GM11168 (cell line): ENCODE results near the gene UACA.

Experiments
- in situ Hi-C: fragments of 300-500 bp; cut with MboI; formaldehyde crosslinking; loops from one replicate; pipeline ENCODE4 v1.12.0; 2022; ENCODE audit warnings: low sequenced_read_pairs; ENCODE audit not compliant: unreplicated experiment

Gene UACA

DNA sequence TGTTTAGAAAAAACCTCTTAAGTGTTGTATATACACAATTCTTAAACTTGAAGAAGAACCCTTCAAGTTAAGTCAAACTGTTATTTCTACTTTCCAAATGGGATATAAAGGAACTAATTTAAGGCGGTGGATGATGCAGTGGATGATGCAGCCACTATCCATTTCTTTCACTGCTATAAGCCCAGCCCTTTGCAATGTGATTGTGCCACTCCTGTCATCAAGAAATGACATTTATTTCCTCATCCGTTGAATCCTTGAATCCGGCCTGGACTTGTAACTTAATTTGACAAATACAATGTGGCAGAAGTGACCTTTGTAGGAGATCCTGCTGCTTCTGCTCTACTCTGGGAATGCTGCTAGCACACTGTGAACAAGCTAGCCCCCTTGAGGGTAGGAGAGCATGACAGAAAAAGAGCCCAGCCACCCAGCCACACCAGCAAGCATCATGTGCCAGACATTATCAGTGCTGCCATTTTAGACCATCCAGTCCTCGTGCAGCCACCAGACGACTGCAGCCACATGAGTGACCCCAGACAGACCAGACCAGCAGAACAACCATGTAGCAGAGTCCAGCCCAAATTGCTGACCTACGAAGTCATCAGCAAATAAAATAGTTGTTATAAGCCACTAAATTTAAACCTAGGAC, 47.4 kb downstream of the UACA start:
- in situ Hi-C loops, result no loop called here

DNA sequence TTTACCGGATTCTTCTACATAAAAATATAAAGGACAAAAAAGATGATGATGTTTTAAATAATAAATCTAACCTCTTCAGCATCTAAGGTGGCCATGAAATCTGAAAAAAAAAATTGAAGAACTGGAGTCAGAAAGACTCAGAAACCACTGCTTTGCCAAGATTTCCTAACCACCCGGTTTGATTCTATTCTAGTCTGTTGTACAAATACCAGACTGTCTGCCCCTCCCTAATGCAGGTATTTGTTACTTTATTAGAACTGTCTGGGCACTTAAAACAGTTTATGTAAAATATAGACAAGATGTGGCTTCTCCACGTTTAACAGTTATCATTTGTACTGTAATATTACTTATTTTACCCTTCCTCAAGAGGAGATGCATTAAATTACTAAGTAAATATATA, 48.8 kb downstream of the UACA start:
- in situ Hi-C loops, result no loop called here

DNA sequence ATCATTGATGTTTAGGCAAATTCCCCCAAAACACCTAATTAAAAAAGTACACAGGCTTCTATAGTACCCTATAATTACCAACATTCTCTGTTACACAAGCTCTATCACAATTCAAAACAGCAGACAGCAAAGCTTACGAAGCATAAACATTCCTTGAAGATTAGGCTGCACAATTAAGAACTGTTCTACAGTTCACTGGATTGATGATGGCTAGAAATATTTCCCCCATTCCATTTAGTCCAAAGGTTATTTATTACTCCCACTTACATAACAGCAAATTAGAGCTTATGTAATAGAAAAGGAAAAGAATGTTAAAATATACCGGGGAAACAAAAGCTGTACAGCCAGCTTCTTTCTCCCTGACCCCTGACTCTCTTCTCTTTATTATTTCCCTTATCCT, 49.3 kb downstream of the UACA start:
- in situ Hi-C loops, result no loop called here

DNA sequence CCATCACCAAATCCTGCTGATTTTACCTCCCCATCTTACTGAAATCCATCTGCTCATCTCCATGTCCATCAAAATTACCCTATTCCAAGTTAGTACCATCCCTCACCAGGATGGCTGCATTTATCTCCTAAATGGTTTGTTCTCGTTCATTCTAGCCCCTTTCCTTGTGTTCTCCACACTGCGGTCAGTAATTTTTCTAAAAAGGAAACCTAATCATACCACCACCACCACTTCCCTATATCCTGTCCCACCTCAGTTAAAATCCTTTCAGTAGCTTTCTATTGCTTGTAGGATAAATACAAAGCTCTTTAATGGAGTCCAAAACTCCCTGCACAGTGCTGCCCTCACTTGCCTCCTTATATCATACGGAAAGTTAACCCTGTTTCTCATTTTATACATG, 51.1 kb downstream of the UACA start:
- in situ Hi-C loops, result no loop called here

DNA sequence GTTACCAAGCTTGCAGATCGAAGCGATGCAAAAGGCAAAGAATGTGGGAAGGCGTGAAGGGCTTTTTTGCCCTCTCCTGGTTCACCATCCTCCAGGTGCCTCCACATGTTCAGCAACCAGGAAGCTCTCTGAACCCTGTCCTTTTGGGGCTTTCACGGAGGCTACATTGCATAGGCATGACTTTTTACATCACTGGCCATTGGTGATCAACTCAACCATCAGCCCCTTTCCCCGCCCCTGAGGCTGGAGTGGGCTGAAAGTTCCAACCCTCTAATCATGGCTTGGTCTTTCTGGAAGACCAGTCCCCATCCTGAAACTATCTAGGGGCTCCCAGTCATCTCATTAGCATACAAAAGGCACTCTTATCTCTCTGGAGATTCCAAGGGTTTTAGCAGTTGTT, 52.6 kb downstream of the UACA start:
- in situ Hi-C loops, result no loop called here

DNA sequence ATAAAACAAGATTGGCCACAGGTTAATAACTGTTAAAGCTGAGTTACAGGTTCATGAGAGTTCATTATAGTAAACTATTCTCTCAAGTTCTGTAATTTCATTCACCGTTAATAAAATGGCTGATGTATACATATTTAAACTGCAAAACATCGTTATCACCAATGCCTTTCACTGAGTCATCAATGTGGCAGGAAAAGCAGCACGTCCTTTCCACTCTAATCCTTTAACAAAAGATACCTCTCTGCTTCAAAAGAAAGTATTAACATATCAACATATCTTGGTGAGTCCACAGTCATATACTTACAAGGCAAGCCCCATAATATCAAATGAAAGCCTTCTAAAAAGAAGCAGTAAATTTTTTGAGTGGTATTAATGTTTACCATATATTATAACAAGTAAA, 54.5 kb downstream of the UACA start:
- in situ Hi-C loops, result no loop called here

DNA sequence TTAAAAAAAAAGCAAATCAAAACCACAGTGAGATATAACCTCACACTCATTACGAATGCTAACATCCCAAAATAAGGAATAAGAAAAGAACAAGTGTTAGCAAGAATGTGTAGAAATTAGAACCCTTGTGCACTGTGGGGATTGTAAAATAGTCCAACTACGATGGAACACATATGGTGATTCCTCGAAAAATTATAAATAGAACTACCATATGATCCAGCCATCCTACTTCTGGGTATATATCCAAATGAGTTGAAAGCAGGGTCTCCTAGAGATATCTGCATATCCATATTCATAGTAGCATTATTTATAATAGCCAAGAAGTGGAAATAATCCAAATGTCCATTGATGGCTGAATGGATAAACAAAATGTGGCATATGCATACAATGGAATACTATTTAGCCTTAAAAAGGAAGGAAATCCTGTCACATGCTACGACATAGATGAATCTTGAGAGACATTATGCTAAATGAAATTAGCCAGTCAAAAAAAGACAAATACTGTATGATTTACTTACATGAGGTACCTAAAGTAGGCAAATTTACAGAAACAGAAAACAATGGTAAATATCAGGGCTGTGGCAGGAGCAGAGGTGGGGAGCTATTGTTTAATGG, 55.6 kb downstream of the UACA start:
- in situ Hi-C loops, result no loop called here

DNA sequence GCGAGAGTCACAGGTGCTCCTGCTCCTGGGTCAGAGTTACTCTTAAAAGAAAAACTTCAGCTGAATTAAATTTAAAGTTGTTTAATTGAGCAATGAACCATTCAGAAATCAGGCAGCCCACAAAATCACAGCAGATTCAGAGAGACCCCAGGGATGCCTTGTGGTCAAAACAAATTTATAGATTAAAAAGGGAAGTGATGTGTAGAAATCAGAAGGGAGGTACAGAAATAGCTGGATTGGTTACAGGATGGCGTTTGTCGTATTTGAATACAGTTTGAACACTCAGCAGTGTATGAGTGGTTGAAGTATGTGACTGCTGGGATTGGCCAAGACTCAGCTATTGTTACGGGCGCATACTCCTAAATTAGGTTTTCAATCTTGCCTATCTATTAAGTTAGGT, 58.6 kb downstream of the UACA start:
- in situ Hi-C loops, result no loop called here

DNA sequence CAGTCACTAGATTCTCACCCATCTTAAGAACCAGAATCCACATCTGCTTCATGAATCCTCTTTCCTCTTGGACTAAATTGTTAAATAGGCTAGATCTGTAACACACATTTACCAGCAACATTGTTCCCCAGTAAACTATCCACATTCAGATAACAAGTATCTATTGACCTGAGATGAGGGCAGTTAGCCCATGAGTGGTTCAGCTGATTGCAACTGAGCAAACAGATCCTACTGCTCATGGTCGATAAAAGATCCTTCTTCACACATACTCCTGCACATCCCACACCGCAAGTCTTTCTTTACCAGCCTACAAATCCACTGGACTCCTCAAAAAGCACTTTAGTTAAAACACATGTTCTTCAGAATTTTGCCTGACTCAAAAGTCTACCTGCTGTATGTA, 59.2 kb downstream of the UACA start:
- in situ Hi-C loops, result no loop called here

DNA sequence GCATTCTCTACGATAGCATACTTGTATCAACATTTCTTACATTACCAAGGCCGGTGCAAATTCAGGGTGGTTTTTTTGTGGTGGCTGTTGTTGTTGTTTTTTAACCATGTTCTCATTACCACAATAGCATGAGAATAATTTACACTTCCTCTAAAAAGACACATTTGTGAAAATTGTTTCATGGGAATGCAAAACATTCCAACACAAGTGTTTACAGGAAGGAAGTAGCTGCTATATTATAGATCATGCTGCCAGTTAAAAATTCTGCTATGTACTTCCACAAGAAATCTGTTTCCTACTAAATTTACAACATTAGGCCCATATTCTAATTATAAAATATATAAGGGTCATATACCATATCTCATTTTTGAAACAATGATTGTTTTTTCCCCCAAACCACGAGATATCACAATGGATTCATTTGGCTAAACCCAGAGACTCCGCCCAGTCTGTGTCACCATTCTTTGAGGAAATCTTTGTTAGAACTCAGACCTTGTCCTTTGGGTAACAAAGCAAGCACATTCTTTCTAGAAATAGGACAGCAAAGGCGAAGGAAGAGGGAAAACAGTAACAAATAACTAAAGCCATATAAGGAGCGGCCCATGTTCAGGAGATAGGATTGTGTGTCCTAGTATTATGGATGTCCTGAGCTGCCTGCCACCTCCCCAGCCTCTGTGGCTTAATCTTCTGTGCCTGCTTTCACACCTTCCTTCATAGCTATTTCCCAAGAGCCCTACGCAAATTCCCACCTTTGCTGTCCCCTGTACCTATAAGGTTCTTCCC, 60.1 kb downstream of the UACA start:
- in situ Hi-C loops, result no loop called here

DNA sequence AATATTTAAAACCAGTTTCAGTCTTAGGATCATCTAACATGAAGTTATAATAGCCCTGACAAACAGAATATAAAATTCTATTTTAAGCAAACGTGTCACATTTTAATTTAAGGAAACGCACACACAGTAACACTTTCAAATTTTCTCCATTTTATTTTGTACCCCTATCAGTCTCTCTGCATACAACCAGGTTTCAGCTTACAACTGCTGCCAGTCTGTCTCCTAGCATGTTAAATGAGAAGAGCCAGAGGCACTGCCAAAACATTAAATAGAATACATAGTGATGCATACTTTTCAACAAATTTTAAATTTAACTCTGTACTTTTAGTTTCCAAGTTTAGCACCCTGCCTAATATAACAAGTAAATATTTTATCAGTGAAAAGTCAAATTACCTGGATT, 60.8 kb downstream of the UACA start:
- in situ Hi-C loops, result no loop called here

DNA sequence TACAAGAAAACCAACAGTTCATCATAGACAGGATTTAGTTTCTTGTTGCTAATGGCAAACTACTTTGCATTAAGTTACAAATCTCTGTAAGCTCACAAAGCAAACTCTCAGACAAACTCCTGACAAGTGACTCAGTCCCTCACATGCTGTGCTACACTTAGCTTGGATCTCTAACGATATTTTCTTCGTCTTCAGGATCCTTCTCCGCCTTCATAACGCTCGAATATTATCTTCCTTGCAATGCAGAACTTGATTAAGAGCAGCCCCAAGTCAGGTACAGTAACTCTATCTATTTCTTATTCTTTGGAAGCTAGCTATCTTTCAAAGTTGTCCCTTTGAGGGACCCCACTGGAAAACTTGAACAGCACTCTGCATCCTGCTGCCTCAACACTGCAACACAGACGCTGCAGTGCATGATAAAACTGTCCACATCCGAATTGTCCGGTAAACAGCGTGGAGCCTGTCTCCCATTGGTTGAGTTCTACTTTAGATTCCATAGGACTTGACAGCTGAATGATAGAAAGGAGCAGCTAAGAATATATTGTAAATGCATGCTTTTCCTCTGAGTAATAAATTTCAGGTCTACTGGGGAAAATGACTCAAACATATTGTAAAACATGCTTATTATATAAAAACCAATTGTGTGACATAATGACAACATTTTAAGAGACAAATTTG, 61.3 kb downstream of the UACA start:
- in situ Hi-C loops, result no loop called here

DNA sequence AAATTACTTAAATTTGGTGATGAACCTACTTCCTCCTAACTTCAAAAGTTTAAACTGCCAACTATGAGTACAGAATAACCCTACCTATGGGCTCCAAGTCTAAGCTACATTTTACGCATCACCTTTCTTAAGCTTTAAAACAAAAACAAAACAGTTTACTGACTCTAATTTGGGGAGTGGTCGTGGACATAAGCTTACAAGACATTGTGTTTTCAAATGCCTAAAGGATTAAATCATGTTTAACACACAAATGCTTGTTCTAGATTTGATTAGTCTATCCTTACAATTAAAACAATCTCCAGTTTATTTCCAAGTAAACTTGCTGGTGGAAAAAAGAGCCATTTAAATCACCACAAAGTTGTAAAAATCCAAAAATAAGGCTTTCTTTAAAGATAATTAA, 62.2 kb downstream of the UACA start:
- in situ Hi-C loops, result no loop called here

DNA sequence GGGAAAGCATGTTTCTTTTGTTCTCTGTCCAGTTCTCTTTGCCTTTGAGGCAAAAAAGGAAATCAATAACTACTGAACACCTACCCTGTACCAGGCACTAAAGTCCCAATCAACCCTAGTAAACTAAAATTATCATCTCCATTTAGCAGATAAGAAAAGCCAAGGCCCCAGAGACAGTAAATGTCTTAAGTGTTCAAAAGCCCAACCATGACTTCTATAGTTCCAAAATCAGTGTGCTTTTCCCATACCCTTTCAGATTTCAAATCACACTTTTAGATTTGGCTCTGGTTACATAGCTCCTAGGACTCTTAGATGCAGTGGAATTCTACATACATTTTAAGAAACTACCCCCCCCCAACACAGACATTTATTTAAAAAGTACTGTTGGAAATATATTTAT, 63.5 kb downstream of the UACA start:
- in situ Hi-C loops, result no loop called here

DNA sequence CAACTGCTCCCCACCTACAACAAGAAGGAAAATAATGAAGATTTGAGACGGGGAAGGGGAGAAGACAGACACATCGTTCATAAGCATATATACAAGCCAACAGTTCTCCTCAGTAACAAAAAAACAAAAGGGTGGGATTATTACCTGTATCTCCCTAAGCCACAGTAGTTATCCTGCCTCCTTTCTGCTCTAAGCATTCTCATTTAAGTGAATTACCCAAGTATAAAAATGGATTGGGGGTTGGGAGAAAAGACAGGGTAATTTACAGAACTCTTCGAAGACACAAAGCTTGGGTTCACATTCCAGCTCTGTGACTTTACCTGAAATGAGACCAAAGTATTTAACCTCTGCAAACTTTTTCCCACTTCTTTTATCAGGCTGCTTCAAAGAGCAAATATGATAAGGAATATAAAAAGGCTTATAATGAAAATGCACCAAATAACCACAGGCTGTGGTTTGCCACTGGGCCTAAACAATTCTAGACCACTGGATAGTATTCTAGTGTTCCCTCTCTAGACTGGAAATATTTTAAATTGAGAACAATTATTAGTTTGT, 64.4 kb downstream of the UACA start:
- in situ Hi-C loops, result no loop called here

DNA sequence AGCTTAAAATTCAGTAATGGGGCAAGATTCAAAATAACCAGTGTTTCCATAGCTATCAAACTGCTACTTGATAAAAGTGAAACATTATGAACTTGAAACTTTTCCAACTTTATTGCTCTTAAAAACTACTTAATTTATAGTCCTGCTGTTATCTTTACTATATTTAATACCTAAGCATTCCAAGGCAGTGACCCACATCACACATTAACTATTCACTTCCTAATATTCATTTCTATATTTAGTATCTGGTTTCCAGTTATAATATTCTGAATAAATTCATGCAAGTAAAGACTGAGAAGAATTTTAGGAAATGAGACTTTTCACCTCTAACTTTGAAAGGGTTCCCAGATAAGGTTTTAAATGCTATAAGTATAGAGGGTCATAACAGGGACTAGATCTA, 64.9 kb downstream of the UACA start:
- in situ Hi-C loops, result no loop called here

DNA sequence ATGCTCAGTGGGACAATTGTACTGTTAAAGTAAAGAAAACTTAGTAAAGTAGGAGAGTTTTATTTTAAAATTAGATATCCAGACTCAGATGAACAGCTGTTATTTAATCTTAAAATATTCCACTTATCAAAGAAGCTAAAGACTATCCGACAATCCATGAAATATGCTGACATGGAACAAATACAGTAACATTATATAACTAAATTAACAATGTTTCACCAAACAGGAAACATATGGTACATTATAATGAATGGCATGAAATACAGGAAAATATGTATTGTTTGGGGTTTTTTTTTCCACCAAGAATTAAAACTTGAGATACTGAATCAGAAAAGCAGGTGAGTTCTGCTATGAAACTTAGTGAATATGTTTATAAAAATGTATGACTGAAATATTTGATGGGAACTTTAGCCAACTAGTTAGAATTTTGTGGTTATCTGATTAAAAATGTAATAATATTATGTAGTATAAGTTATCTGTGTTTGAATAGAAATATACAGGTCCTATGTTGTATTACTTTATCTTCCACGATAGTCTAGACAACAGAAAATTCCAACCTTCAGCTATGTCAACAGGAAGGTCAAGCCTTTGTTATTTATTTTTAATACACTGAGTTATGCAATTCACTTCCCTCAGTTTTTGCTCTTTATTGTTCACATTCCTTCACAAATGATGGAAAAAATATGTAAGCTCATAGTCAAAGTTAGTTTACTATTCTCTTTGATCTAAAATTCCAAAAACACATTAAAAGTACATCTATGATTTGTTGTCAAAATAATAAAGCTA, 72.7 kb downstream of the UACA start:
- in situ Hi-C loops, result no loop called here

DNA sequence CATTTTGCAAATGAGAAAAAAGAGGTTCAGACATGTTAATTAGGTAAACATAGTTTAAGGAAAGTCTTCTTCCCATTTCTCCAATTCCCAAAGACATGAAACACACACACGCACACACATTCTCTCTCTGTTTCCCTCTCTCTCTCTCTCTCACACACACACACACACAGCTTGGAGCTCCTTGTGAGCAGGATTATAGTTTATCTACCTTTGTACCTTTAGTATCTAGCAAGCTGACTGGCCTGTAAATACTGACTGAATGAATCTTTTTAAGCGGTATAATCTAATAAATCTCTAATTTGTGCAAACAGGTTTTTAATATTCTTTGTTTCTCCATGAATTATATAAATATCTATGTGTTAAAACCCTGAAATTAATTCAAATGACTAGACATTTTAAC, 73.3 kb downstream of the UACA start:
- in situ Hi-C loops, result no loop called here

DNA sequence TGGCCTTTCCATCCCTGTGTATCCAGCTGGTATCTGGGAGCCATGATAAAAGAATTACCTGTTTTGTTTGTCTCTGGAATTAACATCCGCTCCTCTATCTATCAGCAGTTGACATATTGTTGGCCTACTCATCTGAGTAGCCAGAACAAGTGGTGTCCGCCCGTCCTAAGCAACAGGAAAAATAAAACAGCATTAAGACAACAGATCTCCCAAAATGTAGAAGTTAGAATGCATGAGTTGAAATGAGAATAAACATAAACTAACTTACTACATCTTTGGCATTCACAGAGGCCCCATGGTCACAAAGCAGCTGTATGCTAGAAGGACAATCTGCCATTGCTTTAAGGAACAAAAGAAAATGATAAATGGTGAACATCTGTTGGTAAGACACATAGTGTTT, 75.9 kb downstream of the UACA start:
- in situ Hi-C loops, result no loop called here

DNA sequence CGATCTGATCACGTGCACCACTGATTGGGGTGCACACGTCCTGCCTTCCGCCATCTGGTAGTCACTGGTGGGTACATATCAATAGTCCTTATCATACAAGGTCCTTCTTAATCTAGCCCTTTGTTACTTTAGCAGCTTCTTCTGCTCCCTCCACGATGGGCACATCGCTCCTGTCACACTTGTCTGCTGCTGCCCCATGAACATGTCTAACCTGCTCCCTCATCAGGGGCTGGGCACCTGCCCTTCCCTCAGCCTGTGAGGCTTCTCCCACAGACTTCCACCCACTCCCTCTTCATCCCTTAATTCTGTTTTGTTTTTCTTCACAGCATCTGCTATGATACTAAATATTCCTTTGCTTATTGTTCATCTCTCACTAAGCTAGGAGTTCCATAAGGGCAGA, 82.5 kb downstream of the UACA start:
- in situ Hi-C loops, result no loop called here
